GM19023 (cell line): Measurements from ENCODE around the gene MIP.
"Not testable (repeated sequence)": the region's sequence is repeated elsewhere in the genome, so short reads cannot be mapped to it uniquely, and the experiment has no call there.

Source experiments
- ATAC-seq: cut with Tn5 transposase; IDR thresholded peaks from one replicate; pipeline ENCODE4 v1.9.1; 2021; ENCODE audit warnings: mild to moderate bottlenecking, moderate library complexity; ENCODE audit not compliant: unreplicated experiment

Gene MIP

GRCh38 chr12:56468216-56469006, 14.0 kb upstream of the MIP start, which contains the start of gene SPRYD4:
SPRYD4 (plus strand) TSS chr12:56468578; CDS start chr12:56468592, 14 bp downstream.
- peak; percentile 90 for ATAC-seq

DNA sequence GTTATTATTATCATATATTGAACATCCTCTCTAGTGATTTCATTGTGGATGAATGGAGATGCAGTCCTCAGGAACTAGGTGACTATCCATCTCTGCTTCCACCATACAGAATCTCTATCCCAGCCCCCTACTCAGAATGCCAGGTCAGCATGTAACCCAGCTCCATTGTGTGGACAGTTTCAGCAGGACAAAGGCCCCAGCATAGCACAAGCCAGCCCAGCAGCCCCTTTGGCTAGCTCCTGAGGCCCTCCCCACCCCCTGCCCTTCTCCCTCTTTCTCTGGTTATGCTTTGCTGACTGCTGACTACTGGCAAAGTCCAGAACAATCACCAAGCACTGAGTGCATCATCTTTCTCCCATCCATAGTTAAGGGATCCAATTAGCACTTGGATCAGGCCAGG, 8.1 kb upstream of the MIP start:
- ATAC-seq = no peak

DNA sequence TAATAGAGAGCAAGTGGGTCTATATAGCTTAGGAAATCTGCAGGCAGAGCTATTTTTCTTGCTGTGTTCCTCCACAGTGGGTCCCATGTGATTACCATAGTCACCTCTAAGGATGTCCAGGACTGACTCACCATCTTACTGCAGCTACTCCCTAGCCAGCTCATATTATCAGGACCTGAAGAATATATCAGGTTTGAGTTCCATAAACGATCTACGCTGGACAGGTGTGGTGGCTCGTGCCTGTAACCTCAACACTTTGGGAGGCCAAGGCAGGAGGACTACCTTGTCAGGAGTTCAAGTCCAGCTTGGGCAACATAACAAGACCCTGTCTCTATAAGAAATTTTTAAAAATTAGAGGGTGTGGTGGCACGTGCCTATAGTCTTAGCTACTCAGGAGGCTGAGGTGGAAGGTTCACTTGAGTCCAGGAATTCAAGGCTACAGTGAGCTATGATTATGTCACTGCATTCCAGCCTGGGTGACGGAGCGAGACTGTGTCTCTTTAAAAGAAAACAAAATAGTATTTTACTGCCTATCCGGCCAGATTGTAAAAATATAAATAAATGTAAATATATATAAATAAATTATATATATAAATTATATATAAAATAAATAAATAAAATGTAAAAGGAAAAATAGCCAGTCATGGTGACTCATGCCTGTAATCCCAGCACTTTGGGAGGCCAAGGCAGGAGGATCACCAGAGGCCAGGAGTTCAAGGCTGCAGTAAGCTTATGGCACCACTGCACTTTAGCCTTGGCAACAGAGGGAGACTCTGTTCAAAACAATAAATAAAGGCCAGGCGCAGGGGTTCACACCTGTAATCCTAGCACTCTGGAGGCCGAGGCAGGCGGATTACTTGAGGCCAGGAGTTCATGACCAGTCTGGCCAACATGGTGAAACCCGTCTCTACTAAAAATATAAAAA, 7.0 kb upstream of the MIP start:
- ATAC-seq = no peak

DNA sequence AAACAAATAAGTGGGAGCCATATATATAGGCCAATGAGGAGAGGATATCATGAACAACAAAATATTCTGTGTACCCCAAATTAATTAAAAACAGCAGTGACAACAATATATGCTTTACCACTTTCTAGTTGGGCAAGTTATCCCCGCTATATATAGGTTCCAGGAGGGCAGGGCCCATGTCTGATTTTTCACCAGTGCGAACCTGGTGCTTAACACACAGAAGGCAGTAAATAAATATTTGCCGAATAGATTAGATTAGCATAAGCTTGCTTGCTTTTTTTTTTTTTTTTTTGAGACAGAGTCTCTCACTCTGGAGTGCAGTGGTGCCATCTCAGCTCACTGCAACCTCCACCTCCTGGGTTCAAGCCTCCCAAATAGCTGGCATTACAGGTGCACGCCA, 3.4 kb upstream of the MIP start:
- ATAC-seq = no peak

DNA sequence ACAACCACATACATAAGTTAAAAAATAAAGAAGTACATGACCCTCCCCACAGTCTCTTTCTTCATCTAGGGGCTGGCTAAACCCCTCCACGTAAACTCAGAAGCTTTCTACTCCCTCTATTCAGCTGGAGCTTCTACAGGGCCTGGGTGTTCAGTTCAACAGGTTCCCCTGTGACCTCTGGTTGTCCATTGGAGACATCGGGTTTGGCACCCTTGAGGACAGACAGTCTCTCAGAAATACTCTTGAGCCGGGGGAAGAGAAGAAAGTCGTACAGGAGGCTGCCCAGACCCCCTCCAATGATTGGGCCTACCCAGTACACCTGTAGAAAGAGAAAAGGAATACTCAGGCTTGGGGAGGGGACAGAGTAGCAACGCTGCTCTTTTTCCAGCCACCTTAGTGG, 3.3 kb downstream of the MIP start:
- ATAC-seq = no peak

GRCh38 chr12:56450241-56450640, 4.2 kb downstream of the MIP start:
- no peak for ATAC-seq

DNA sequence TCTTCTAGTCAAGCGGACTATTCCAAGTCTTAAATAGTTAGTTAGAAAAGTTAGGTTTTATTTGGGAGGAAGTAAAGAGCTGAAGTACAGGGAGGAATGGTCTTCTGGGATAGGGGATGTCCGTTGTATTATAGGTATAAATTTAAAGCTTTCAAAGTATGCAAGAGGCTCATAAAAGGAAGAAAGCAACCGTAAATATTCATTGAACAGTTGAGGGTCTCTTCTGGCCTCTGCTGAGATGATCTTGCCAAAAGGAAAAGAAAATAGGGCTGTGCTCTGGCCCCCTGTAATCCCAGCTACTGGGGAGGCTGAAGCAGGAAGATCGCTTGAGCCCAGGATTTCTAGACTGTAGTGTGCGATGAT, 4.9 kb downstream of the MIP start:
- ATAC-seq = no peak

DNA sequence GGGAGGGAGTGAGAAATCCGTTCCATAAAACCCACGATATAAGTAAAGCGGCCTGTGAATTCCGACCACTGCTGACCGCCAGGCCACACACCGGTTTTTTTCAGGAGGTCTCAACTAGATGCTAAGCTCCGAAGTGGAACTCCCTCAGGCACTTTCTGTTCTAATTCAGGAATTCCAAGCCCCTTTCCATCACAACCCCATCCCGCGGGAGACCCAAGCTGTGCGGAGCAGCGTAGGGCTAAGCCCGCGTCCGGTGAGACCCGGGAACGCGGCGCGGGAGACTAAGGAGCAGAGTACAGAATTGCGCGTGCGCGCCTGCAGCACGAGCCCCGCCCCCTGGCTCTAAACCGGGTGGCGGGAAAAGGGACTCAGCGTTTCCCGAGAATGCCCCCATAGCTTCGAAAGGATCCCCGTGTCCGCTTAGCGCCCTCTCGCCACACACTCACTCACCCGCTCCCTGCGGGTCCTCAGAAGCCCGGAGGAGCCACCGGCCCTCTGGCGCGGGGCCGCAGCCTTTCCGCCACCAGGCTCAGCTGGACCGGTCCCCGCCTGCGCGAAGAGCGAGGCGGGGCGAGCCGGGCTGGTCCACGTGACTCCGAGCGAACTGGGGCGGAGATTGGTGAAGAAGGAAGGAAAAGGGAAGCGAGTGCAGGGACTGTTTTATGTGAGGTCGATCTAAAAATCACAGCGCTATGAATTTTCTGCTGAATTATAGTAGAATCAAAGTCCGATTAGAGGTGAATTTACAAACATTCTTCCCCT, 5.4 kb downstream of the MIP start, which contains the start of gene TIMELESS:
Gene TIMELESS (minus strand): TSS at position 567 of the 762 bp plus-strand sequence. CDS start 15,256 bp downstream, outside the sequence.
- peak; percentile 97 for ATAC-seq

- not testable (repeated sequence) for ATAC-seq
Observed at GRCh38 chr12:56443208-56443607, 11.2 kb downstream of the MIP start.

DNA sequence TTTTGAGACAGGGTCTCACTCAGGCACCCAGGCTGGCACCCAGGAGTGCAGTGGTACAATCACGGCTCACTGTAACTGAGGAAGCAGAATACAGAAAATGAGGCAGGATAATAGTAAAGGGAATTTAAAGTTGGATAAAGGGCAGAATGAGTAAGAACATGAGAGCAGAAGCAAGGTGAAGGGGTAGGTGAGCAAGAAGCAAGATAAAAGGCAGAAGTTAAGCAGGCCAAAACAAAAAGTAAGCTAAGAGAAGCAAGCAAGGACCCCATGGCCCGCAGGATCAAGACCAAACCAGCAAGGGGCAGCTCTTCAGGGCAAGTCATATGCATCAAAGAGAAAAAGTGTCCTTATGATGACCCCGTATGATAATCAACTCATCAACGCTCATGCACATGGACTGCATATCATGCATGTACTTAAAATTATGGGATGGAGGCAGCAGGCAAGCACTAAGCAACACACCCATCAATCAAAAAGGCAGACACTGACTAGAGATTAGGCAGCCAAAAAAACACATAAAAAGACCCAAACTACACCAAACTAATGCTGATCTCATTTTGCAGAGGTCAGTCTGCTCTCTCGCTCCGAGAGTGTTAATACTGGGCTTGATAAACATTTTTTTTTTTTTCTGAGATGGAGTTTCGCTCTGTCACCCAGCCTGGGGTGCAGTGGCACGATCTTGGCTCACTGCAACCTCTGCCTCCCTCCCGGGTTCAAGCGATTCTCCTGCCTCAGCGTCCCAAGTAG, 16.9 kb downstream of the MIP start:
- ATAC-seq = no peak

GRCh38 chr12:56434828-56435227, 19.6 kb downstream of the MIP start:
- ATAC-seq = no peak

DNA sequence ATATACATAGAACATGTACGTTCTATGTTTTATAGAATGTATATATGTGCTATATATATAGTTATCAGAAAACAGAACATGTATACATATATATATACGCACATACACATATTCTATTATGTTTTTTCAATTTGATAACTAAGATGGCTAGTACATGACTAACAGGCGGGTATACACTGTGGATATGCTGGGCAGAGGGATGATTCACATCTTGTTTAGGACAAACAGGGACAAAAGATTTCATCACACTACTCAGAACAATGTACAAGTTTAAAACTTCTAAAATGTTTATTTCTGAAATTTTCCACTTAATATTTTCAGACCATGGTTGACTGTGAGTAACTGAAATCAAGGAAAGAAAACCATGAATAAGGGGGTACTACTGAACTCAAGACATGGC, 22.6 kb downstream of the MIP start:
- ATAC-seq = no peak

GRCh38 chr12:56431288-56431687, 23.2 kb downstream of the MIP start:
- no peak for ATAC-seq

- no peak for ATAC-seq
Observed at GRCh38 chr12:56425940-56426438, 28.5 kb downstream of the MIP start.

GRCh38 chr12:56425193-56425592, 29.3 kb downstream of the MIP start:
- no peak for ATAC-seq

- ATAC-seq = no peak
Observed at GRCh38 chr12:56420411-56420810, 34.0 kb downstream of the MIP start.

- no peak for ATAC-seq
Observed at GRCh38 chr12:56417739-56418138, 36.7 kb downstream of the MIP start.

DNA sequence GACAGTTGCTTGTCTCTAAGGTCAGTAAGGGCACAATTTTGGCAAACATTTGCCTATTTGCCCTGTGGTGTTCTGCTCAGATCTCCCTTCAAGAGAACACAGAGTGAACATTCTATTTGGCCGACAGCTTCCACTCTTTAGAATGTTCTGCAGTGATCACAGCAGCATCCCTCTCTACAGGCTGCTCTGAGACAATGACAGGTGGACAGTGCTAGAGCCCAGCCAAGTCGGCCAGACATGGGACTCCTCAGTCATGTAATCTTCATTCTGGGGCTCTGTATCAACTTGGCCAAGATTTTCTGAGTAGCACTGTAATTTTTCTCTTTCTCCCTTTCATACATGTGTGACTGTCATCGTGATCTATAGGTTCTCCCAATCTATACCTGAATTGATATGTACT, 40.1 kb downstream of the MIP start:
- no peak for ATAC-seq

- no peak for ATAC-seq
Observed at GRCh38 chr12:56413392-56413791, 41.1 kb downstream of the MIP start.
